DOHH2 (cell line): ENCODE results near the gene CTIF.

Experiments
- CTCF ChIP-seq: fragments of 200-600 bp; sonication (generic); IDR thresholded peaks from one replicate; pipeline ENCODE4 v1.5.1; 2014; ENCODE audit warnings: antibody characterized with exemption, mild to moderate bottlenecking, low read depth, low read length; ENCODE audit not compliant: poor library complexity, severe bottlenecking
- EZH2phosphoT487 ChIP-seq: fragments of 200-600 bp; sonication (generic); IDR thresholded peaks from 2 replicates; pipeline ENCODE4 v1.6.1; 2017; ENCODE audit warnings: borderline replicate concordance, mild to moderate bottlenecking, antibody characterized with exemption, low read length, moderate library complexity, mixed read lengths

- TF ChIP-seq CTCF (no peak), EZH2phosphoT487 (no peak)
Measured at GRCh38 chr18:48644029-48644428, 105.2 kb downstream of the CTIF start.
